Fibroblast of the aortic adventitia (primary cell): ENCODE results near the gene HEXIM1. TPM values are rescaled to one million over a fixed set of nuclear protein-coding genes. Genes with fewer than 3 reads are reported as not detected.

Experiments used
- DNase-seq: peaks from one replicate; pipeline ENCODE4 v3.0.0-alpha.2; 2010; ENCODE audit warnings: low read depth
- H3K4me3 ChIP-seq: 2 replicates; pipeline ENCODE4 v1.5.1; 2011; ENCODE audit warnings: low read depth, mild to moderate bottlenecking, control low read depth, low read length, moderate library complexity
- CTCF ChIP-seq: IDR thresholded peaks from 2 replicates; pipeline ENCODE4 v1.5.1; 2011; ENCODE audit warnings: mild to moderate bottlenecking, low read length, control low read depth, inconsistent platforms; ENCODE audit not compliant: insufficient read depth
- small RNA-seq: library from RNA; depleted of rRNA; stranded (forward); fragments of <200 nt; gene quantifications from one replicate; pipeline ENCODE3, GENCODE V24; 2012
- total RNA-seq: library from RNA; depleted of rRNA; stranded (reverse); fragments of >200 nt; gene quantifications from 2 replicates; pipeline ENCODE4 v1.2.3, GENCODE V29; 2012; ENCODE audit warnings: low replicate concordance

Gene HEXIM1
- total RNA-seq, 1 donor = 10.0 TPM

- DNase-seq = no peak
- no peak overlapping the region for H3K4me3 ChIP-seq
- TF ChIP-seq CTCF = no peak
These were observed 42.4 kb downstream of the HEXIM1 start for GRCh38 chr17:45190503-45191255.

- TF ChIP-seq CTCF = no peak
- no peak overlapping the region for H3K4me3 ChIP-seq
- no peak for DNase-seq
These were observed 47.1 kb downstream of the HEXIM1 start for GRCh38 chr17:45195424-45195823.

- DNase-seq = no peak
These were observed 48.8 kb downstream of the HEXIM1 start for GRCh38 chr17:45197108-45197507.

GRCh38 chr17:45197555-45198334 is 49.5 kb downstream of the HEXIM1 start:
- H3K4me3 ChIP-seq = no peak overlapping the region
- peak; percentile 88 for DNase-seq
- TF ChIP-seq CTCF = peak; percentile 98

More at GRCh38 chr17:45197108-45197507, 48.8 kb downstream of the HEXIM1 start:
- no peak for TF ChIP-seq CTCF
- no peak overlapping the region for H3K4me3 ChIP-seq

GRCh38 chr17:45200701-45201100 is 52.4 kb downstream of the HEXIM1 start:
- TF ChIP-seq CTCF = peak; percentile 6
- peak; percentile 16 for DNase-seq
- no peak overlapping the region for H3K4me3 ChIP-seq

GRCh38 chr17:45201457-45201856 is 53.2 kb downstream of the HEXIM1 start:
- TF ChIP-seq CTCF = no peak
- no peak for DNase-seq
- no peak overlapping the region for H3K4me3 ChIP-seq

Small RNA genes lying within 50 kb of the gene (small RNA-seq; reads per million reads assigned to genes)
- not detected for gene MIR6784

Other genes with a start within 250 kb of the HEXIM1 start
- gene EFTUD2, start 249.0 kb upstream of the HEXIM1 start, total RNA-seq = 79.9 and 81.2 TPM in 2 replicates
- not detected in 2 replicates for gene GFAP, start 233.0 kb upstream of the HEXIM1 start, total RNA-seq
- 0.08 and 10.8 TPM in 2 replicates for gene KIF18B, start 200.7 kb upstream of the HEXIM1 start, total RNA-seq
- gene C1QL1, start 180.2 kb upstream of the HEXIM1 start, total RNA-seq = 0.09 TPM in 1 of 2 replicates, not detected in the other
- 22.2 and 31.3 TPM in 2 replicates for gene DCAKD, start 96.8 kb upstream of the HEXIM1 start, total RNA-seq
- 77.6 and 296 TPM in 2 replicates for gene NMT1, start 87.2 kb upstream of the HEXIM1 start, total RNA-seq
- 56.0 and 86.3 TPM in 2 replicates for gene PLCD3, start 16.0 kb upstream of the HEXIM1 start, total RNA-seq
- gene ACBD4, start 12.8 kb upstream of the HEXIM1 start, total RNA-seq = 5.9 and 7.4 TPM in 2 replicates
- gene HEXIM2, start 13.4 kb downstream of the HEXIM1 start, total RNA-seq = 6.1 and 37.7 TPM in 2 replicates
- 0.81 and 0.90 TPM in 2 replicates for gene FMNL1, start 73.4 kb downstream of the HEXIM1 start, total RNA-seq
- not detected in 2 replicates for gene SPATA32, start 113.6 kb downstream of the HEXIM1 start, total RNA-seq
- gene MAP3K14, start 168.5 kb downstream of the HEXIM1 start, total RNA-seq = 1.6 and 3.3 TPM in 2 replicates